NCI-H1436 (cell line): ENCODE data around the gene CHCHD4.
"Not testable (repeated sequence)": the region's sequence is repeated elsewhere in the genome, so short reads cannot be mapped to it uniquely, and the experiment has no call there.

Experiments used
- DNase-seq: peaks from one replicate; lab custom pipeline; 2025; lab: John Stamatoyannopoulos, UW

CHCHD4 gene

DNA sequence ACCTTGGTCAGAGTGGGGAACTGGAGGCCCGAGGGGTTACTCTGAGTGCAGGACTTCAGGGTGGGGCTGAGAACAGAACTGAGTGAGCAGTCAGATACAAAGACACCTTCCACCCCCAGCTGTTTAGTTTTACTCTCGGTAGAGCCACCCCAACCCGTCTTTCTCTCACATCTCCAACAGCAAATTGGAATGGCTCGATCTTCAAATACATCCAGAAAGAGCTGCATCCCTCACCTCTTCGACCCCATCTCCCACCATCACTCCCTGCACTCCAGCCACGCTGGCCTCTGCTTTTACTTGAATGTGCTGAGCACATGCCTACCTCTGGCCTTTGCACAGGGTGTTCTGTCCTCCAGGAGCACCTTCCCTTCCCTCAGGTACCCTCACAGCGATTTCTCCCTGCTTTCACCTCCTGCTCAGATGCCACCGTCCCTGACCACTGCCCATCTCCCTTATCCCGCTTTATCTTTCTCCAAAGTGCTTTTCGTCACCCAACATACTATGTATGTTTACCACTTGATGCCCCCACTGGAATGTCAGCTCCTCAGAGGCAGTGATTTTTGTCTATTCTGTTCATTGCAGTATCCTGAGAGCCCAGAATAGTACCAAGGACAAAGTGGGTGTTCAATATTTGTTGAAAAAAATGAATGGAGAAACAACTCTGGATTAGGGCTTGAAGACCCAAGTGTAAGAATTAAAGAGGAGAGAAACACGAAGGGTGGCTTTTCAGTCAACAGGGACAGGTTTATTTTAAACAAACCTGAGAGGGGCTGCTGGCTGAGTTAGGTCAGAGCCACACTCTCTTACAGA, 4.4 kb downstream of the CHCHD4 start:
- no peak for DNase-seq

DNA sequence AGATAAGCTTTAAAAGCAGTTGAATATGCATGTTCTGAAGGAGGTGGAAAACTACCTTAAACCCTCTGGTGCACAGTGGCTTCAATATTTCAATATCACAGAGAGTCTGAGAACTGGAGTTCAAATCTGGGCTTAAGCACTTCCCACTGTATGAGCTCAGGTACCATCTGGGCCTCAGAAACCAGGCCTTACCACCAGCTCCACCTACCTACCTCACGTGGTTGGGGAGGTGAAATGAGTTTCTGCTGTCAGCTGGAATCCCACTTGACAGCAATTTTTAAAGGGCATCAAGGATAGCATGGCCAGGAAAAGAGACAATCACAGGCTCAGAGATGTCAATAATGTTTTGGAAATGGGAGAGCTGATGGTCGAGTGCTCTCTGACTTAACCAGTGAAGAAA, 5.0 kb downstream of the CHCHD4 start:
- no peak for DNase-seq

DNA sequence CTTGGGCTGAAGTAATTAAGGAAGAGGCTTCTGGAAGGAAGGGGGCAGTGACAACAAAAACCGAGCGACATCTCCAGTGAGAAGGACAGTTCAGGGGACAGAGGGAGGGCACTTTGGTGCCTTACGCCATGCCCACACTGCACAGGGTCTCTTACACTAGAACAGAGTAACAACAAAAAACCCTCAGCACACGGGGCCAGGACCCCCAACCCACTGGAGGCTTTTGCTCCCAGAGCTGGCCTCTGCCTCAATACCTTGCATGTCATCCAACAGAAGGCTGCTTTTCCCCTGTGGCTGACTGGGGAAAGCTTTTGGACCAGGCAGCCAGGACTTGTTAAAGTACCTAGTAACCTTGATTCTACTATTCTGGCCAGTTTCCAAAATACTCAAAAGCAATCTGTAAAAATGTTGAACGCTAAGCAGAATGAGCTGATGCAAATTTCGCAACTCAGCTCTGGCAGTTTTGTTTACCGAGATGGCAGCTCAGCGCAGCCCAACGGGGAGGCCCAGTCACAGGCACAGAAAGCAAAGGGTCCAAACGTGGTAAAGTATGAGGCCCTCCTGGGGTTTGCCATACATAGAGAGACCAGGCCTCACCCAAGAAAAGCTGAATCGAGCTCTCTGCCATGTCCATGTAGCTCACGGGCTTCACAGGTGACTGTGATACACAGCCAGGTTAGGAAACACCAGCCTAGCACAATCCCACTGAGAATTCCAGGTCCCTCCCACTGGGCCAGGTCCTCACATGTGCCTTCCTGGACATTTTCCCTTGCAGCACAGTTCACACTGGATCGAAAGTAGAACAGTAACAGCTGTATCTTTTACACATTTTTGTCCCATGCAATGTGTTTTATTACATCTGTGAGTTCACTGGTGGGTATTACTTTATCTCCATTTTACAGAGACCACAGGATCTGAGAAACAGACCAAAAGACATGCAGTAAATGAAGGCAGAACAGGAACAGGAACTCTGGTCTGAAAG, 6.0 kb downstream of the CHCHD4 start:
- no peak for DNase-seq

DNA sequence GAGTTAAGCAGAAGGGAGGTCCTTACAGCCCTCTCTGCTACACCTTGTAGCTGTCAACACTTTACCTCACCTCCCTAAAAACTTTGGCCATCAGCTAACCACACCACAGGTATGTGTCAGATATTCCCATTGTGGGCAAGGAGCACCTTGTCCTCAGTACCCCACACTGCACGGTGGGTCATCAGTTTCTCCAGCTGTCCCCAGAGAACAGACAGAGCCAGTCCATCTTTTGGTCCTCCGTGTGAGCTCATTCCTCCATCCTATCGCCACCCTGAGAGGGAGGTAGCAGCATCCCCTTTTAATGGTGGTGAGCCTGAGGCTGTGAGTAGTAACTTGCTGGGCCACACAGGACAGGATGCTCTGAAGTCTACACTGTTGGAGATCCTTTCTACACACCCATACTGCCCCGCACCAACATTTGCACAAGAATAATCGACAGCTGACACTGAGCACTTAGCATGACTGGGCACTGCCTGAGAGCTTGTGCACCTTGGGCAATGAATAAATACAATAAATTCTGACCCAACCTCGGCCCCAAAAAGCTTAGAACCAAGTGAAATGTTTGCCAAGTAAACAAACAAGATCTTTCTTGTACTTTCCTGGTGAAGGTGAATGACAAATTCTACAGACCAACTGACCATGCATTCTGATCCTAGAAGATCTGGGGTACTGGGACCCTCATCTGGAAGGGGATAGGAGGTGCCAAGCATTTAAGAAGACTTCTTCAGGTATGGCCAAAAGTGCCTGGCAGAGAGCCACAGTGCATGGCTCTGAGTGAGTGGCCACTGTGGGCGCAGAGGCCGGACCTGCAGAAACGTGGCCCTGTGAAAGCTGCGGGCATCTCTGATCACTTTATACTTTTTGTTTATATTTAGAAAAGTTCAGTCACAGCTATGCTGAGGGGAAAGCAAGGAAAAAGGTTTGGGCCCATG, 6.9 kb downstream of the CHCHD4 start:
- DNase-seq, result no peak

DNA sequence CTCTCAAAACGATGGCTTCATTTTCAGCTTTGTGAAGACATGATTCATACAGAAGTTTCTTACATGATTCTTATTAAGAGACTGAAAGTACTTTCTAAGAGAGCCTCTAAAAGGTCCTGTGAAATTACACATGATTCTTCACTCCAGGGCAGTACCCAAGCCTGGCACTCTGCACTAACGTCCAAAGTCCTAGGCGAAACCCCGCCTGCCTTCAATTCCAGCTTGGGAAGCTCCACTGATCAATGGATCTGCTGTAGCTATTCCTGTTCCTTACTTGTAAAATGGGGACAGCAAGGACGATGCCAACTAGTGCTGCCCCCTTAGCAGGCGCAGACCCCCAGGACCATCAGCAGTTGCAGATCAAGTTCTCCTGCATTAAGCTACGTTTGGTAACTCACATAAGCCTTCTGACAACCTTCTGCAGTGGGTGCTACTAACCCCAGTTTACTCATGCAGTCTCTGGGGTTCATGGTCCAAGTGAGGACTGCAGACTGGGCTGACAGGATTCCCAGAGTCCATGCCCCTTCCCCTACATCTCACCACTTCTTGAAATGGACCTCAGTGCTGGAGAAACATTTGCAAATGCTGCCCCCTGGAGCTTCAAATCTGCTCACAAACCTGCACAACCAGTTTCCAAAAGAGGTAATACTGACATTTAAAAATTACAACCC, 10.6 kb downstream of the CHCHD4 start:
- DNase-seq, result no peak

DNA sequence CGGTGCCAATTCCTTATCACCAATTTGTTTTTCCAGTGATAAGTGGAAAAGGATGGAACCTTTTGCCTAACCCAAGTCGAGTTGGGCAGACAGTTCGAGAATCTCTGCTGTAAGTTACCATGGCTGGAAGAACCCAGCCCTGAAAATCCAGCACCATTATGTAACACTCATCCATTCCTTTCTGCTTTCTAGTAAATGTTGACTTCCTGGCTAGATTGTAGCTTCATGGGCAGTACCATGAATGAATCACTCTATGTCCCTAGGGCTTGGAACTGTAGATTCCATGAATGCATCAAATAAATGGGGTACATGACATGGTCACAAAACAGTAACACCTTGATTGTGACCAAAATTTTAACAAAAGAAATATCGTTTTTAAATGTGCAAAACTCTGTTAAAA, 14.0 kb downstream of the CHCHD4 start:
- no peak for DNase-seq

DNA sequence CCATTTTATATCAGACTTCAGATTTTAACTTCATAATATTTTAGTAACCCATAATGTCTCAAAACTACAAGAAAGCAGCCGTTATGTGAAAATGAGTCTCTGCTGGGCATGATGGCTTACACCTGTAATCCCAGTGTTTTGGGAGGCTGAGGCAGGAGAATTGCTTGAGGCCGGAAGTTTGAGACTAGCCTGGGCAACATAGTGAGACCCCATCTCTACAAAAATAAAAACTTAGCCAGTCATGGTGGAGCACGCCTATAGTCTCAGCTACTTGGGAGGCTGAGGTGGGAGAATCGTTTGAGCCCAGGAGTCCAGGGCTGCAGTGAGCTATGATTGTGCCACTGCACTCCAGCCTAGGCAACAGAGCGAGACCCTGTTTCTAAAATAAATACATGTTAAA, 14.8 kb downstream of the CHCHD4 start:
- DNase-seq, result not testable (repeated sequence)

DNA sequence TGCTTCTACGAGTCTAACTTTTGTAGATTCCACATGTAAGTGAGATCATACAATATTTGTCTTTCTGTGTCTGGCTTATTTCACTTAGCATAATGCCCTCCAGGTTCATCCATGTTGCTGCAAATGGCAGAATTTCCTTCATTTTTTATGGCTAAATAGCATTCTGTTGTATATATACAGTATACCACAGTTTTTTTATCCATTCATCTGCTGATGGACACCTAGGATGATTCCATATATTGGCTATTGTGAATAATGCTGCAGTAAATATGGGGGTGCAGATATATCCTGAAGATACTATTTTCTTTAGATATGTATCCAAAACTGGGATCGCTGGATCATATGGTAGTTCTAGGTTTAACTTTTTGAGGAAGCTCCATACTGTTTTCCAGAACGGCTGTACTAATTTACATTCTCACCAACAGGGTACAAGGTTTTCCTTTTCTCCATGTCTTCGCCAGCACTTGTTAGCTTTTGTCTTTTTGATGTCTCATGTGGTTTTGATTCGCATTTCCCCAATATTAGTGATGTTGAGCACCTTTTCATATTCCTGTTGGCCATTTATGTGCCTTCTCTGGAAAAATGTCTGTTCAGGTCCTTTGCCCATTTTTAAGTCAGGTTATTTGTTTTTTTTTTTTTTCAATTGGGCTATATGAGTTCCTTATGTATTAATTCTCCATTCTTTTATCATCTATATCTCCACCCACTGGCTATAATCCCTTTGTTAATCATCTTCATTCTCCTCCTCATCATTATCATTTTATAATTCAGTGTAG, 26.9 kb downstream of the CHCHD4 start:
- DNase-seq, result no peak

DNA sequence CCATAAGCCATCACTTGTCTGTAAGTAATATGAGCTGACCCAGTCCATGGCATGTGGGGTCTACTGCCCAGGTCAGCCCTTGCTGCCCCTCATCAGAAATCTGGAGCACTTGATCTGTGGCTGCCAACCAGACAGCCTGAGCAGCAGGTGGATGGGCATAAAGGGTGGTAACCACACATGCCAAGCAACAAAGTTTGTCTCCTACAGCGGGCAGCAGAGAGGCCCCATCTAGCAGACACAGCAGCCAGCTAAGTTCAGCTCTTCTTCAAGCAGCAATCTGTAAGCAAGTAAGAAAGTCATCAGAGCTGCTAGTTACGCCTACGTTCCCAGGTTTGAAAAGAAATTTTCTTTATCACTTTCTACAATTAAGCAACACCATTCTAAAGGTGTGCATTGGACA, 27.9 kb downstream of the CHCHD4 start:
- DNase-seq, result no peak

DNA sequence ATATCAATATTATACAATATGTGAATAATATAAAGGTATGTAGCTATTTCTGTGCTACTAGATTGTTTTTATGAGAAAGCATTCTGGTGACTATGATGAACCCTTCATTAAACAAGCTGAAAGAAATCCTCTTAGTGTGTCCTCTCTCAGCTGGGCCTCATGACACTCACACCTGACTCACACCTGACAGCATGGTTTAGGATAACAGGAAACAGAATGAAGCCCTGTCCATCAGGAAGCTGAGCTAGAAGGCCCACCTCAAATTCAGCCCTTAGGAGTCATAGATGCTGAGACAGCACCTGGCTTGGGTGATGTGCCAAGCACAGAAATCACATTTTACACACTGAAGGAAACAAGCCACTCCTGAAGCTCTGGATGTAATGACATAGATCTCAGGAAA, 30.8 kb downstream of the CHCHD4 start:
- no peak for DNase-seq

DNA sequence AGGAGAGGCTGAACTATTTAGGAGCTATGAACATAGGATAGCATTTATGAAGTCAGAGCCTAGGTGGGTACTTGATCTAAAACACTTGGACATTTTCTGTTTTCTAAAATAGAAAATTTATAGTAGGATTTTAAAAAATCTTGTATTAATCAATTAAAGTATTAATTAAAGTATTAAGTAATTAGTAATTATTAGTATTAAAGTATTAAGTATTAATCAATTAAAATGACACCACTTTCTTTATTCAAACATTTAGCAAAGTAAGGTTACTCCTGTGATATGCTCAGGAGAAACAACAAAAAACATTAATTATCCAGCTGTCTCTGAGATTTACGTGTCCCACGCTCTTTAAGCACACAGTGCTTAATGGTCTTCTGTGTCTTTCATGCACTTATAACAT, 32.2 kb downstream of the CHCHD4 start:
- no peak for DNase-seq

DNA sequence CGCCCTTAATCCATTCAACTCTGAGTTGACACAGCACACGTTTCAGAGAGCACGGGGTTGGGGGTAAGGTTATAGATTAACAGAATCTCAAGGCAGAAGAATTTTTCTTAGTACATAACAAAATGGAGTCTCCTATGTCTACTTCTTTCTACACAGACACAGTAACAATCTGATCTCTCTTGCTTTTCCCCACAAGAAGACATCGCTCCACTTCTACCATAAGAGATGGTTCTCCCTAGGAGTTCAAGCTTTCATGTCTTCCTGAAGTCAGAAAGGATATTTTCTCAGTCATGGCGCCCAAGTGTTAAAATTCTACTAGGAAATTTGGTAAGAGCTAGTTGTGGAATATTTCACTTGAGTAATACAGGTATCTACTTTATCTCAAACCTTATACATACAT, 32.7 kb downstream of the CHCHD4 start:
- not testable (repeated sequence) for DNase-seq

DNA sequence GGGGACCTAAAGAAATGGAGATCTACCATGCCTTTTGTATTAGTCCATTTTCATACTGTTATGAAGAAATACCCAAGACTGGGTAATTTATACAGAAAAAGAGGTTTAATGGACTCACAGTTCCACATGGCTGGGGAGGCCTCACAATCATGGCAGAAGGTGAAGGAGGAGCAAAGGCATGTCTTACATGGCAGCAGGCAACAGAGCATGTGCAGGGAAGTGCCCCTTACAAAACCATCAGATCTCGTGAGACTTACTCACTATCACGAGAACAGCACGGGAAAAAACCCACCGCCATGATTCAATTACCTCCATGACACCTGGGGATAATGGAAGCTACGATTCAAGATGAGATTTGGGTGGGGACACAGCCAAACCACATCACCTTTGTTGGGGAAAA, 37.2 kb downstream of the CHCHD4 start:
- DNase-seq, result not testable (repeated sequence)

DNA sequence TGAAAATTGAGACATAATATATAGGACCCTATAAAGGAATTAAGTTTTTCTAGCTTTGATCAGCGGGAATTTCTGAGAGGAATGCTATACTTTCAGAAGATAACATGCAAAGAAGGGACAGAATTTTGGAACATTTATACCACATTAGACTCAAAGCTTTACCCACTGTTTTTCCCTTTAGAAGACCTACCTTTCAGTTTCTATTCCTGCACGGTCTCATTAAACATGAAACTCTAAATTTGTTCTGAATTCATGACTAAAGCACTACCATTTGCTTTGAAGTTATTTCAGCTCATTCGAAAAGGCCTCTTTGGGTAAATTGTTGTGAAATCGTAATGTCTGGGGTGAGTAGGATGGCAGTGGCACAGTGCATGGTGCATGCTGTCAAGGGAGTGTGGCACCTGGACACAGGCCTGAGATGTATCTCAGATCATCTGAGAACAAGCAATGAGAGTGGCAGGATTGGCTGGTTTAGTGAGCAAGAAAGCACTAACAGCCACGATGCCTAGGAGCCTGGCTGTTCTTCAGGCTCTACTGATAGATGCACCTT, 42.5 kb downstream of the CHCHD4 start:
- DNase-seq, result no peak

DNA sequence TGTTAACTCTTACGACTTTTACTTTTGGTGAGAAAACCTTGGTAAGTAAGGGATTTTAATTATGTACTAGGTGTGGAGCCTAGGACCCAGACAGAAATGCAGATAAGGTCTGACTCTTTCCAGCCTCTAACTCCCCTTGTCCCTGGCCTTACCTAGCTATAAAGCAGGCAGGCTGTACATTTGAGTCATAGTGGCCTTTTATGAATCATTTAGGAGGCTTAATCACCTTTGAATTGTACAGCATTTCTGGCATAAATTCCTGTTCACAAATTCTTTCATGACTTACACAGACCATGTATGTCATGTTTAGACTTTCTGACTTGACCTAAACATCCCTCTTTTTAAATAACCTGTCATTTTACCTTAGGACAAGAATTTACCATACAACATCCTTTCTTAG, 47.4 kb downstream of the CHCHD4 start:
- no peak for DNase-seq

DNA sequence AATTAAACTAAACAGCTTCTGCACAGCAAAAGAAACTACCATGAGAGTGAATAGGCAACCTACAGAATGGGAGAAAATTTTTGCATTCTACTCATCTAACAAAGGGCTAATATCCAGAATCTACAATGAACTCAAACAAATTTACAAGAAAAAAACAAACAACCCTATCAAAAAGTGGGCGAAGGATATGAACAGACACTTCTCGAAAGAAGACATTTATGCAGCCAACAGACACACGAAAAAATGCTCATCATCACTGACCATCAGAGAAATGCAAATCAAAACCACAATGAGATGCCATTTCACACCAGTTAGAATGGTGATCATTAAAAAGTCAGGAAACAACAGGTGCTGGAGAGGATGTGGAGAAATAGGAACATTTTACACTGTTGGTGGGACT, 49.4 kb downstream of the CHCHD4 start:
- DNase-seq, result not testable (repeated sequence)

DNA sequence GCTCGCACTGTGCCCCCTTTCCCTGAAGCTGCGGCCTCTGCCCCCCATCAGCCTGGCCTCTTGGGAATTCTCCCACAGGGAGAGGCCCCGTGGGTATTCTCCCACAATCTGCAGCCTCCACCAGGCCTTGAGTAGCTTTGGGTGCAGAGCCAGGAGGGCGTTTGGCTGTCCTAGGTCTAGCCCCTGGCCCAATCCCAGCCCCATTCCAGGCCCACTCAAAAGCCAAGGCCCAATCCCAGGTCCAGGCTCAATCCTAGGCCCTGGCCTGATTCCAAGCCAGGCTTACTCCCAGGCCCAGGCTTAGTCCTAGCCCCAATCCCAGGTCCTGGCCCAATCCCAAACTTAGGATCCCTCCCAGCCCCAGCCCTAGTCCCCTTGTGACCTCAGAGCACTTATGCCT, 59.8 kb downstream of the CHCHD4 start:
- DNase-seq, result no peak

DNA sequence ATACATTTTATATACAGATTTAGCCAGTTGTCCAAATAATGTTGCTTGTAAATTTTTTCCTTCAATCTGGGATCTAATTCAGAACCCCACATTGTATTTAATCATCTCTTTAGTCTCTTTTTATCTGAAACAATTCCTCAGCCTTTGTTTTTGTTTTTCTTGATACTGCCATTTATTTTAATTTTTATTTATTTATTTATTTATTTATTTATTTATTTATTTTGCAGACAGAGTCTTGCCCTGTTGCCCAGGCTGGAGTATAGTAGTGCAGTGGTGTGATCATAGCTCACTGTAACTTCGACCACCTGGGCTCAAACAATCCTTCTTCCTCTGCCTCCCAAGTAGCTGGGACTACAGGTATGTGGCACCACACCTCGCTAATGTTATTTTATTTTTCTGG, 61.5 kb downstream of the CHCHD4 start:
- DNase-seq, result no peak
